Endodermal cell (in vitro differentiated cells): ENCODE results near the gene LARGE1. TPM values are rescaled to one million over a fixed set of nuclear protein-coding genes. Genes with fewer than 3 reads are reported as not detected.

Source experiments
- DNase-seq: peaks from one replicate; pipeline ENCODE4 v3.0.0-alpha.2; 2017
- H3K27ac ChIP-seq: 2 replicates; pipeline ENCODE4 v1.5.1; 2013; ENCODE audit warnings: mild to moderate bottlenecking, low read depth, low read length, moderate library complexity
- H3K27me3 ChIP-seq: 2 replicates; pipeline ENCODE4 v1.6.1; 2013; ENCODE audit warnings: mild to moderate bottlenecking, low read length, moderate library complexity; ENCODE audit not compliant: insufficient read depth, control insufficient read depth, poor library complexity, severe bottlenecking
- H3K36me3 ChIP-seq: 2 replicates; pipeline ENCODE4 v1.7.0; 2013; ENCODE audit warnings: mild to moderate bottlenecking, low read length, moderate library complexity; ENCODE audit not compliant: control insufficient read depth, insufficient read depth
- H3K4me1 ChIP-seq: one replicate; pipeline ENCODE4 v1.7.0; 2013; ENCODE audit warnings: low read length; ENCODE audit not compliant: control insufficient read depth, insufficient read depth
- H3K4me3 ChIP-seq: 2 replicates; pipeline ENCODE4 v1.5.1; 2013; ENCODE audit warnings: mild to moderate bottlenecking, low read length, moderate library complexity
- H3K9ac ChIP-seq: 2 replicates; pipeline ENCODE4 v1.6.1; 2013; ENCODE audit warnings: mild to moderate bottlenecking, low read length, moderate library complexity; ENCODE audit not compliant: poor library complexity, severe bottlenecking; ENCODE audit errors: extremely low read depth
- H3K9me3 ChIP-seq: 2 replicates; pipeline ENCODE4 v1.6.1; 2013; ENCODE audit warnings: mild to moderate bottlenecking, low read length, moderate library complexity; ENCODE audit not compliant: control insufficient read depth
- H3K27ac Mint-ChIP-seq: 2 replicates; pipeline ENCODE4 v1.8.0; 2020; ENCODE audit warnings: mixed read lengths
- H3K27me3 Mint-ChIP-seq: 2 replicates; pipeline ENCODE4 v1.8.0; 2021; ENCODE audit warnings: mild to moderate bottlenecking, mixed read lengths; ENCODE audit not compliant: insufficient read depth
- H3K36me3 Mint-ChIP-seq: 2 replicates; pipeline ENCODE4 v1.8.0; 2020; ENCODE audit warnings: low read depth, mixed read lengths
- H3K4me1 Mint-ChIP-seq: 2 replicates; pipeline ENCODE4 v1.8.0; 2020; ENCODE audit warnings: mixed read lengths
- H3K4me3 Mint-ChIP-seq: 2 replicates; pipeline ENCODE4 v1.8.0; 2020; ENCODE audit warnings: mild to moderate bottlenecking, moderate library complexity, mixed read lengths
- H3K9me3 Mint-ChIP-seq: 2 replicates; pipeline ENCODE4 v1.8.0; 2020; ENCODE audit warnings: mild to moderate bottlenecking, mixed read lengths
- WGBS, 2 experiments: methylation state at CpG; one replicate each; pipeline versions ENCODE4 v1.1.5 to v1.1.7; 2013; ENCODE audit warnings: missing lambda C conversion rate in 2 of 2, mixed read lengths in 1 of 2; ENCODE audit not compliant: insufficient coverage in 1 of 2, insufficient read length in 1 of 2; 5-methylcytosine and 5-hydroxymethylcytosine counted together
- total RNA-seq, 2 donors: library from RNA; stranded (reverse); fragmentation: NEBNext Ultra II Directional in 1 of 2; extraction: Animal tissue kit (Norgen Biotek cat#: 25700) in 1 of 2; gene quantifications; 2 replicates in 1 of 2; 3 replicates in 1 of 2; pipeline ENCODE4 v1.2.1, GENCODE V29; 2021
- TF ChIP-seq, protein P1 (sequence below): fragments of 200-600 bp; sonication (generic); conservative IDR thresholded peaks from 2 replicates; pipeline ENCODE4 v1.5.0; 2021; ENCODE audit warnings: antibody characterized with exemption, mild to moderate bottlenecking

LARGE1 gene
- total RNA-seq, 2 donors from 2014 or later = 17.5 to 24.3 TPM

DNA sequence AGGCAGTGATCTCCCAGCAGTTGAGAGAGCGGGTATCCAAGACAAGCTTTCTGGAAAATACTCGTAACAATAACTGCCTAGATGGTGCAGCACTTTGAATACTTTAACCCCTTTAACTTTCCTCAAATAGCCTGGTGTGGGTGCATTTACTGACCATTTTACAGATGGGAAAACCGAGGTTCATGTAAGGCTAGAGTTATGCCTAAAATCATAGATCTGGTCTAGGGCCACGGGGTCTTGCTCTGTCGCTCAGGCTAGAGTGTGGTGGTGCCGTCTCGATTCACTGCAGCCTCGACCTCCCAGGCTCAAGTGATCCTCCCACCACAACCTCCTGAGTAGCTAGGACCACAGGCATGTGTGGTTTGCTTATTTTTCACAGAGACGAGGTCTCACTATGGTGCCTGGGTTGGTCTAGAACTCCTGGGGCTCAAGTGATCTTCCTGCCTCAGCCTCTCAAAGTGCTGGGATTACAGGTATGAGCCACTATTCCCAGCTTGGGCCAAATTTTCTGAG lies 592.9 kb downstream of the LARGE1 start:
- H3K9me3 Mint-ChIP-seq = no peaks in the 10 kb centered on the region
- no peaks in the 10 kb centered on the region for H3K27me3 ChIP-seq
- no peaks in the 10 kb centered on the region for H3K36me3 Mint-ChIP-seq
- no peaks in the 10 kb centered on the region for H3K4me1 Mint-ChIP-seq
- no peak overlapping the region for H3K9ac ChIP-seq
- H3K4me3 ChIP-seq = no peak overlapping the region
- 91 to 92% methylated on average over 9 of the region's 9 CpGs for whole genome bisulfite sequencing, 2 experiments
- H3K4me1 ChIP-seq = no peaks in the 10 kb centered on the region
- no peak overlapping the region for H3K4me3 Mint-ChIP-seq
- H3K36me3 ChIP-seq = no peaks in the 10 kb centered on the region
- TF ChIP-seq, protein P1, sequence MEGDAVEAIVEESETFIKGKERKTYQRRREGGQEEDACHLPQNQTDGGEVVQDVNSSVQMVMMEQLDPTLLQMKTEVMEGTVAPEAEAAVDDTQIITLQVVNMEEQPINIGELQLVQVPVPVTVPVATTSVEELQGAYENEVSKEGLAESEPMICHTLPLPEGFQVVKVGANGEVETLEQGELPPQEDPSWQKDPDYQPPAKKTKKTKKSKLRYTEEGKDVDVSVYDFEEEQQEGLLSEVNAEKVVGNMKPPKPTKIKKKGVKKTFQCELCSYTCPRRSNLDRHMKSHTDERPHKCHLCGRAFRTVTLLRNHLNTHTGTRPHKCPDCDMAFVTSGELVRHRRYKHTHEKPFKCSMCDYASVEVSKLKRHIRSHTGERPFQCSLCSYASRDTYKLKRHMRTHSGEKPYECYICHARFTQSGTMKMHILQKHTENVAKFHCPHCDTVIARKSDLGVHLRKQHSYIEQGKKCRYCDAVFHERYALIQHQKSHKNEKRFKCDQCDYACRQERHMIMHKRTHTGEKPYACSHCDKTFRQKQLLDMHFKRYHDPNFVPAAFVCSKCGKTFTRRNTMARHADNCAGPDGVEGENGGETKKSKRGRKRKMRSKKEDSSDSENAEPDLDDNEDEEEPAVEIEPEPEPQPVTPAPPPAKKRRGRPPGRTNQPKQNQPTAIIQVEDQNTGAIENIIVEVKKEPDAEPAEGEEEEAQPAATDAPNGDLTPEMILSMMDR = no peak
- no peaks in the 10 kb centered on the region for H3K9me3 ChIP-seq
- H3K27me3 Mint-ChIP-seq = no peaks in the 10 kb centered on the region
- no peak overlapping the region for H3K27ac Mint-ChIP-seq
- no peak overlapping the region for H3K27ac ChIP-seq
- no peak for DNase-seq

DNA sequence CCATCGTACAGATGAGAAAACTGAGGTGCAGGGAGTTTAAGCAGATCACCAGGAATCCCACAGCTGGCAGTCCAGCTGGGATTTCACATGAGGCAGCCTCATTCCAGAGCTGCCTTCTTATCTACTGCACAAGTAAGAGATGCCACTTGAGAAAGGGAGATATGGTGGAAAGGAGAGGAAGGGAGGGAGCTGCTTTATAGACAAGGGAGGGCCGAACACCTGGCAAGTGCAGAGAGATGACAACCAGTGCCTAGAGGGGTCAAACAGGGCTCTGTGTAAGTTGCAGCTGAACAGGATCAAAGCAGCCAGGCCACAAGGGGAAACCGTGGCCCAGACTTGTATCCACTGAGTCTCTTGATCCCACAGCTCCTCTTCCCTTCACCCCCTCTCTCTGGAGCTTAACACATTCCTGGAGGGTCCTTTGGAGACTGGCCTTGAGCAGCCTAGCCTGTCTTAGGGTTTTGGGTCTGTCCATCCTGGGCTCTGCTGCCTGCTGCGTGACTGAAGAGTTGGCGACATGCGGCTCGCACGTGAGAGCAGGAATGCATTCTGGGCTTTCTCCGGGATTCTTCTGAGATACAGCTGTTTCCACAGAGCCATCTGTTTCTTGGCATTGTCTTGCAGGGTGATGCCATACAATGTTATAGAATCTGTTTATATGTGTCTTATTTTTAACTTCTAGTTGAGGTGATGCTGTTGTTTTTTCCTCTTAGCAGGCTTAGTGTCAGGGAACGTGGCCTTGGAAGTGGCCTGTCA lies 593.6 kb downstream of the LARGE1 start:
- Histone ChIP-seq H3K27ac (no peak overlapping the region), H3K27me3 (no peaks in the 10 kb centered on the region), H3K9me3 (no peaks in the 10 kb centered on the region), H3K36me3 (no peaks in the 10 kb centered on the region), H3K4me1 (no peaks in the 10 kb centered on the region), H3K9ac (no peak overlapping the region), H3K4me3 (no peak overlapping the region)
- no peak overlapping the region for H3K4me3 Mint-ChIP-seq
- no peaks in the 10 kb centered on the region for H3K4me1 Mint-ChIP-seq
- H3K27ac Mint-ChIP-seq = no peak overlapping the region
- no peak for DNase-seq
- 88 to 92% methylated on average over 4 to 10 of the region's 10 CpGs for WGBS, 2 experiments
- TF ChIP-seq, protein P1 = no peak
- no peaks in the 10 kb centered on the region for H3K27me3 Mint-ChIP-seq
- no peaks in the 10 kb centered on the region for H3K9me3 Mint-ChIP-seq
- H3K36me3 Mint-ChIP-seq = no peaks in the 10 kb centered on the region

DNA sequence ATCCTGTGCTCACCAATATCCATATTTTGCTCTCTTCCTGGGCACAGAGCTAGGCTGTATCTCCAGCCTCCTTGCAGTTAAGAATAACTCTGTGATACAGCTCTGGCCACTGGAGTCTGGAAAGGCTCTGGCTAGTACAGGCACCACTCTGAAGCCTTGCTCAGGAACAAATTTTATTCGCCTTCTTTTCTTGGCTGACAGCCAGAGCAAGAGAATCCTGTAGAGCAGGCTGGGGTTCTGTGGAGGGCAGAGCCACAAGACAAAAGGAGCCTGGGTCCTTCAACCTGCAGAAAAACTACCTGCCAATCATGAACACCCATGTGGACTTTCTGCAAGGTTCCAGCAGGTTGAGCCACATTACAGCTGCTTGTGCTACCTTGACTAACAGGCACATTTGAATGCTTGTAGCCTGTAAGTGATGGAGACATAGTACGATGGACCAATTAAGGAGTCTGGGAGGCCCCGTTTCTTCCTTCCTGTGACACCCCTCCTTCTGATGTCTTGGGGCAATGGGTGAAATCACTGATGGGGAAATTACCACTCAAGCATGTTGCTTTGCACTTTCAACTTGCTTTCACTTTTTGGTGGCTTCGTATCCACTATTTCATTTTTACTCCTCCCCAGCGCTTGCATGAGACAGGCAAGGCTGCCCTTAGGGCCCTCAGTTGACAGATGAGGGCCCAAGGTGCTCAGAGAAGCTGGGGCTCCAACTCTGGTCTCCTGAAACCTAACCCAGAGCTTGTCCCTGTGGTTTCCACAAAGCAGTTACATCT lies 594.9 kb downstream of the LARGE1 start:
- Histone ChIP-seq H3K9me3 (no peaks in the 10 kb centered on the region), H3K4me1 (no peaks in the 10 kb centered on the region), H3K4me3 (no peak overlapping the region), H3K27ac (no peak overlapping the region), H3K27me3 (no peaks in the 10 kb centered on the region), H3K9ac (no peak overlapping the region), H3K36me3 (no peaks in the 10 kb centered on the region)
- TF ChIP-seq, protein P1 = no peak
- Mint-ChIP-seq H3K27ac (no peak overlapping the region), H3K36me3 (no peaks in the 10 kb centered on the region), H3K4me1 (no peaks in the 10 kb centered on the region), H3K27me3 (no peaks in the 10 kb centered on the region), H3K4me3 (no peak overlapping the region), H3K9me3 (no peaks in the 10 kb centered on the region)
- 80 to 94% methylated on average over 1 to 5 of the region's 5 CpGs for WGBS, 2 experiments
- no peak for DNase-seq
